Nephron (organoid): ENCODE measurements around the gene SNED1.
"Not testable (repeated sequence)": the region's sequence is repeated elsewhere in the genome, so short reads cannot be mapped to it uniquely, and the experiment has no call there.

Experiments
- H3K27ac Mint-ChIP-seq, 3 experiments: 2 replicates each; pipeline ENCODE4 v1.8.0; 2020; ENCODE audit warnings: mixed read lengths in 3 of 3, mild to moderate bottlenecking in 2 of 3, moderate library complexity in 1 of 3
- H3K27me3 Mint-ChIP-seq: 2 replicates; pipeline ENCODE4 v1.8.0; 2021; ENCODE audit warnings: low read depth, mild to moderate bottlenecking, moderate library complexity, mixed read lengths
- H3K36me3 Mint-ChIP-seq: 2 replicates; pipeline ENCODE4 v1.8.0; 2020; ENCODE audit warnings: low read depth, mixed read lengths
- H3K4me1 Mint-ChIP-seq: 2 replicates; pipeline ENCODE4 v1.8.0; 2020; ENCODE audit warnings: mixed read lengths
- H3K4me3 Mint-ChIP-seq, 3 experiments: 2 replicates each; pipeline ENCODE4 v1.8.0; 2020; ENCODE audit warnings: mild to moderate bottlenecking in 3 of 3, mixed read lengths in 3 of 3, moderate library complexity in 2 of 3
- H3K9me3 Mint-ChIP-seq: 2 replicates; pipeline ENCODE4 v1.8.0; 2020; ENCODE audit warnings: mixed read lengths
- TF ChIP-seq, protein P1 (sequence below), 3 experiments: fragments of 200-600 bp; sonication (generic); IDR thresholded peaks; one replicate each; pipeline ENCODE4 v1.5.0; 2021; ENCODE audit warnings: antibody characterized with exemption in 3 of 3; ENCODE audit not compliant: unreplicated experiment in 3 of 3

The SNED1 gene

DNA sequence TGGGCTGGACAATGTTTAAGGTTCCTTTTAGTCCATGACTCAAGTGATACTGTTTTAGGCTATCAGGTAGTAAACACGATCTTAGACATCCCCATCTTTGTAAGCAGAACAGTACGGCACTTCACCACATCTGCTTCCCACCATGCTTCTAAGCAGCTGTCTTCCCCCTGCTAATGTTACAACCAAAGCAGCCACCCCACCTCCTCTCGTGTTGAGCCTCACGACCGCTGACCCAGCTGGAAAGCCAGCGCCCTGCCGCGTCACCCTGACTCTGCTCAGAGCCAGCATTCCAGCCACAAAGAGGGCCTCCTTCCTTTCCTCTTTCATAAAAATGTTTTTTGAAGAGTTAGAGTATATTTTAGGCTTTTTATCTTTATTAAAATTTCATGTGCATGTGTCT is 94.3 kb downstream of the SNED1 start:
- no peaks in the 10 kb centered on the region for H3K9me3 Mint-ChIP-seq
- H3K27me3 Mint-ChIP-seq, result no peaks in the 10 kb centered on the region
- H3K36me3 Mint-ChIP-seq, result peaks cover 71% of the 10 kb centered on the region
- H3K4me1 Mint-ChIP-seq, result peaks cover 5% of the 10 kb centered on the region
- no peak overlapping the region for H3K4me3 Mint-ChIP-seq
- H3K27ac Mint-ChIP-seq, result peak overlapping the region; percentile 75 to 92 (median 86)
- TF ChIP-seq, protein P1, sequence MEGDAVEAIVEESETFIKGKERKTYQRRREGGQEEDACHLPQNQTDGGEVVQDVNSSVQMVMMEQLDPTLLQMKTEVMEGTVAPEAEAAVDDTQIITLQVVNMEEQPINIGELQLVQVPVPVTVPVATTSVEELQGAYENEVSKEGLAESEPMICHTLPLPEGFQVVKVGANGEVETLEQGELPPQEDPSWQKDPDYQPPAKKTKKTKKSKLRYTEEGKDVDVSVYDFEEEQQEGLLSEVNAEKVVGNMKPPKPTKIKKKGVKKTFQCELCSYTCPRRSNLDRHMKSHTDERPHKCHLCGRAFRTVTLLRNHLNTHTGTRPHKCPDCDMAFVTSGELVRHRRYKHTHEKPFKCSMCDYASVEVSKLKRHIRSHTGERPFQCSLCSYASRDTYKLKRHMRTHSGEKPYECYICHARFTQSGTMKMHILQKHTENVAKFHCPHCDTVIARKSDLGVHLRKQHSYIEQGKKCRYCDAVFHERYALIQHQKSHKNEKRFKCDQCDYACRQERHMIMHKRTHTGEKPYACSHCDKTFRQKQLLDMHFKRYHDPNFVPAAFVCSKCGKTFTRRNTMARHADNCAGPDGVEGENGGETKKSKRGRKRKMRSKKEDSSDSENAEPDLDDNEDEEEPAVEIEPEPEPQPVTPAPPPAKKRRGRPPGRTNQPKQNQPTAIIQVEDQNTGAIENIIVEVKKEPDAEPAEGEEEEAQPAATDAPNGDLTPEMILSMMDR (IDR thresholded peaks at IDR 0.05; ENCODE audit: unreplicated experiment in 3 of 3), result no peak

- not testable (repeated sequence) for H3K27me3 Mint-ChIP-seq, H3K9me3 Mint-ChIP-seq, H3K4me1 Mint-ChIP-seq, H3K4me3 Mint-ChIP-seq
- H3K27ac Mint-ChIP-seq, result peak overlapping the region; percentile 75 to 92 (median 86)
- H3K36me3 Mint-ChIP-seq, result peaks cover 67% of the 10 kb centered on the region
Measured at GRCh38 chr2:241093133-241093781, 94.8 kb downstream of the SNED1 start.

GRCh38 chr2:241094172-241094571 is 95.8 kb downstream of the SNED1 start:
- Mint-ChIP-seq H3K4me3 (no peak overlapping the region), H3K4me1 (peaks cover 5% of the 10 kb centered on the region), H3K36me3 (peaks cover 64% of the 10 kb centered on the region), H3K27me3 (no peaks in the 10 kb centered on the region), H3K9me3 (no peaks in the 10 kb centered on the region), H3K27ac (peak overlapping the region in 2 of 3 experiments; percentile 66 to 70)
- TF ChIP-seq, protein P1 (IDR thresholded peaks at IDR 0.05; ENCODE audit: unreplicated experiment in 3 of 3), result no peak

DNA sequence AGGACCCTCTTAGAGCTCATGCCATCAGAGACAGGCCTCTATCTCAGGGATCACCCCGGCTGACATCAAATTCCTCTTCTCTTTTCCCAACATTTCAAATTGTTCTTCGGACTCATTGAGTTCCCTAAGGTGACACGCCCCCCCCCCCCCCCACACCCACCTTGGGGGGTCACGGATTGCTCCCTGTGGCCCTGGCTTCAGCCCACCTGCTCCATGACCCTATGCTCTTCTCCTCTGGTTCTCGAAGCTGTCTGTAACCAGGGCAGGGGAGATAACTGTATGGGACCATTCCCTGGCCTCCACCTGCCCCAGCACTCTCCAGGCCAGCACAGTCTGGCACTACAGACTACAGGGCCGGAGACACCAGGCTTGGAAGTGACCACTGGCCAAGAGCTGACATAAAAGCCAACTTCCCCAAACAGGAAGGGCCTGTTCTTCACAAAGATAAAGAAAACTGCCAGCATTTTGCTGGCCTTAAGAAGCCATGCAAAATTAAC is 96.6 kb downstream of the SNED1 start:
- no peak overlapping the region for H3K4me3 Mint-ChIP-seq
- H3K27me3 Mint-ChIP-seq, result no peaks in the 10 kb centered on the region
- peaks cover 67% of the 10 kb centered on the region for H3K36me3 Mint-ChIP-seq
- H3K9me3 Mint-ChIP-seq, result no peaks in the 10 kb centered on the region
- peaks cover 8% of the 10 kb centered on the region for H3K4me1 Mint-ChIP-seq
- TF ChIP-seq, protein P1 (IDR thresholded peaks at IDR 0.05; ENCODE audit: unreplicated experiment in 3 of 3), result no peak
- peak overlapping the region in 1 of 3 experiments; percentile 72 for H3K27ac Mint-ChIP-seq

DNA sequence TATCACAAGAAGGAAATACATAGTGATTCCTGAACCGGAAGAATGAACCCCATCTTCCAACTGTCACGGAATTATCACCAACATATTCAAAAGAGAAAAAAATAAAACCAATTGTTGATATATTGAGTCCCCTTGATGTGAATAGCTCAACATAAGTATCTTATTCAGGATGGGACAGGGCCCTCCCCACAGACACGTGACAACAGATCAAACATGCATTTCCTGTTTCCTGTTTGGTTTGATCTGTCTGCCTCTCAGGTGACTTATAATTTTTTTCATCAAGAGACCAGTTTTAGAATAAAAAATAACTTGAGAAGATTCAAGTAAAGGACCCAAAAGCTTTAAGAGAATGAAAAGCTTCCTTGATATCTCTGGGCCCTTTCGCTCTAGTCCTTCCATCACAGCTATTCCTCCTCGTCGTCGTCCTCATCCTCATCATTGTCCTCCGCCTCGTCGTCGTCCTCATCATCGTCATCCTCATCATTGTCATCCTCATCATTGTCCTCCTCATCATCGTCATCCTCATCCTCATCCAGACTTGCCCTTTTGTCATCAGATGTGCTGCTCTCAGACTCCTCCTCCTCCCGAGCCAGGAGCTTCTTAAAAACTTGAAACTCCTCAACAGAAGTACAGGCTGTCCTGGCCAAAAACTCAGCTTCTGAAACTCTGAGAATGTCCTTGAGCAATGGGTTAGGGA is 97.3 kb downstream of the SNED1 start:
- TF ChIP-seq, protein P1 (IDR thresholded peaks at IDR 0.05; ENCODE audit: unreplicated experiment in 3 of 3), result no peak
- H3K4me3 Mint-ChIP-seq, result no peak overlapping the region
- peaks cover 67% of the 10 kb centered on the region for H3K36me3 Mint-ChIP-seq
- H3K4me1 Mint-ChIP-seq, result peaks cover 9% of the 10 kb centered on the region
- no peaks in the 10 kb centered on the region for H3K27me3 Mint-ChIP-seq
- H3K9me3 Mint-ChIP-seq, result no peaks in the 10 kb centered on the region
- H3K27ac Mint-ChIP-seq, result peak overlapping the region in 1 of 3 experiments; percentile 6

GRCh38 chr2:241096979-241097378 is 98.6 kb downstream of the SNED1 start:
- no peaks in the 10 kb centered on the region for H3K27me3 Mint-ChIP-seq
- TF ChIP-seq, protein P1 (IDR thresholded peaks at IDR 0.05; ENCODE audit: unreplicated experiment in 3 of 3), result no peak
- H3K9me3 Mint-ChIP-seq, result no peaks in the 10 kb centered on the region
- no peak overlapping the region for H3K27ac Mint-ChIP-seq
- H3K4me3 Mint-ChIP-seq, result no peak overlapping the region
- H3K36me3 Mint-ChIP-seq, result peaks cover 55% of the 10 kb centered on the region
- H3K4me1 Mint-ChIP-seq, result peaks cover 4% of the 10 kb centered on the region
